SK-N-MC (cell line): ENCODE measurements around the gene SIL1.

Experiments
- EZH2 ChIP-seq: fragments of 200-600 bp; sonication (generic); IDR thresholded peaks from one replicate; pipeline ENCODE4 v1.6.1; 2017; ENCODE audit warnings: antibody characterized with exemption
- POLR2AphosphoS5 ChIP-seq: IDR thresholded peaks from 2 replicates; pipeline ENCODE4 v1.6.1; 2012; ENCODE audit warnings: mild to moderate bottlenecking, low read depth, low read length, borderline replicate concordance

GRCh38 chr5:138954257-138955012 is 243.7 kb downstream of the SIL1 start:
- TF ChIP-seq POLR2AphosphoS5 (no peak), EZH2 (no peak)
